Prostate gland (tissue), 2 donors: Measurements from ENCODE around the gene GTF3C2.

Experiments
- CTCF ChIP-seq, 4 experiments: fragments of 200-600 bp in 2 of 4; fragments of 450-650 bp in 2 of 4; sonication (generic) in 2 of 4; IDR thresholded peaks; 1 replicate in 3 of 4; 2 replicates in 1 of 4; pipeline ENCODE4 v1.5.1; 2016 to 2019; ENCODE audit warnings: antibody characterized with exemption in 4 of 4, mild to moderate bottlenecking in 2 of 4, moderate library complexity in 2 of 4
- POLR2AphosphoS5 ChIP-seq: sonication (generic); formaldehyde crosslinking; IDR thresholded peaks from one replicate; pipeline ENCODE4 v1.6.1; 2017; ENCODE audit warnings: antibody characterized with exemption

GRCh38 chr2:27298391-27299080, 58.0 kb downstream of the GTF3C2 start:
- TF ChIP-seq POLR2AphosphoS5 = no peak
- no peak for TF ChIP-seq CTCF (IDR thresholded peaks at IDR 0.05)
